ENCODE results near the gene LYSMD2.

Gene LYSMD2

GRCh38 chr15:51718746-51719145 is 18.7 kb downstream of the LYSMD2 start:
- no peak for DNase-seq (ENCODE audit: low read depth)

- no peak for DNase-seq (ENCODE audit: low read depth)
These were observed 19.2 kb downstream of the LYSMD2 start for GRCh38 chr15:51718219-51718618.

- DNase-seq (ENCODE audit: low read depth) = no peak
These were observed 22.5 kb downstream of the LYSMD2 start for GRCh38 chr15:51714911-51715310.

- DNase-seq (ENCODE audit: low read depth) = no peak
These were observed 23.3 kb downstream of the LYSMD2 start for GRCh38 chr15:51714162-51714561.

- no peak for DNase-seq (ENCODE audit: low read depth)
These were observed 28.4 kb downstream of the LYSMD2 start for GRCh38 chr15:51709031-51709430.

DNA sequence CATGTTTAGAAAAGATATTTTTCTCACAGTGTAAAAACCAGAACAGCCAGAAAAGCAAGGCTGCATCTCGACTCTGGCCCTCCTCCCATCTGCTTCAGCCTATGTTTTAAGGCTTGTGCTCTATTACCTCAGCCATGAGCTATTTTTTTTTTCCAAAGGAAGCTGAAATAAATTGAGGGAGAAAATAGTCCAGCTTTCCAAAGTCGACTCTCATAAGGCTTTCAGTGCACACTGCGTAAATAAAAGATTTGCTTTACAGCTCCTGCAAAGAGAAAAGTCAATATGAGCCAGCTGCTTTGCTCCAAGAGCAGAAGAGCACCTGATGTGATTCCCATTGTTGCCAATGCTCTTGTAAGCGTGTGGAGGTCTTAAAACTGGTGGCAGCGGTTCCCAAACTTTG is 29.4 kb downstream of the LYSMD2 start:
- no peak for DNase-seq (ENCODE audit: low read depth)

DNA sequence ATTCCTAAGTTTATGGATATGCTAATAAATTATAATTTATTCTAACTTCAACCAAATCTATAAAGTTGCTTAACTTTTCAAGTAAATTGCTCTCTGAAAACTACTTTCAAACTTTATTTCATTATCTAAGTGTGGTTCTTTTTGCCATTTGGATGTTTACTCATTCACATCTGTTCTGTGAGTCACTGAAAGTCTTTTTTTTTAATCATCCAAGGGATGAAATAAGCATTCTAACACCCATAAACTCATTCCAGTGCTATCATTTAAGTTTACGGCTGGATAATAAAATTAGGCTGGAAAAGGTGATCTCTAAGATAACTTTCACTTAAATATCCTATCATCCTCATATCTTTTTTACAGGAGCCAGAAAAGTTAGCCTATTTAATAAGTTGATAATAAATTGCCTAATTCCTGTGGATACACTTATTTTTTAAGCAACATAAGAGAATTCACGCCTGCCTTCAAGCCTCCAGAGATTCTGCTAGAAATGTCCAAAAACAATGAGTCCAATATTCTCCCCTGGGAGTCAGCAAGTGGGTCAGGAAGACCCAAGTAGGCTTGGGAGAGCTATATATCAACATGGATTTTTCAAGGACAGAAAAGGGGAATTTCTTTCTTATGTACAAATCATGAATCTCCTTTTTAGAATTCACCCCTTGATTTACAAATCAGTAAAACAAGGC is 30.4 kb downstream of the LYSMD2 start:
- DNase-seq (ENCODE audit: low read depth) = no peak

- DNase-seq (ENCODE audit: low read depth) = no peak
These were observed 31.2 kb downstream of the LYSMD2 start for GRCh38 chr15:51706291-51706690.

DNA sequence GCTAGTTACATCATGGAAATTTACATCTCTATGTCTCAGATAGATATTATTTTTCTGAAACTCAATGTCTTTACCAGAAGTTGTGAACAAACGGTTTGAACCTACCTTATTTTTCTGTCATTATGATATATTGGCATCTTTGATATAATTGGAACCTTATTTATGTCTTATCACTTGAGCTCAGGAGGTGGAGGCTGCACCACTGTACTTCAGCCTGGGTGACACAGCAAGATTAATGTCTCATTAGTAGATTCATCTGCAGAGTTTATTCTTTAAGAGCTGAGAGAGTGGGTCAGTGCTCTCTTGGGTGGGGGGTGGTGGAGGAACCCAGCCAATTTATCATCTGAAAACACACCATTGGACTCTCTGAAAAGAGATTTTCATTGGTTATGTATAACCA is 34.7 kb downstream of the LYSMD2 start:
- DNase-seq (ENCODE audit: low read depth) = no peak

DNA sequence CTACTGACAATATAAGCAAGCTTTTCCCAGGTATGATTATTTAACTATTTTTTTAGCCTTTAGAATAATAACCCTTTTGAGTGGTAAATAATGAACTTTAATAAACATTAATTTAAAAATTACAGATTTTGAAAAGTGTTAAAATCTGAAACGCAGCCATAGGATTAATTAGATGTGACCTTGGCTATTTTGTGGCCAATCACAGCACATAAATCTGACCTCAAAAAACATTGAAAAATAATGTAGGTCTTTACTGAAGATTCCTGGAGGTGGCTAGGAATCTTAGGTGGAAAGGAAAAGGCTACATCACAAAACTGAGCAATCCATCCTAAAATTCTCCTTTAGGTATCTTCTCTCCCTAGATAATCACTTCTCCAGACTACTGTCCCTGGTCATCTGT is 38.1 kb downstream of the LYSMD2 start:
- DNase-seq (ENCODE audit: low read depth) = no peak

- DNase-seq (ENCODE audit: low read depth) = no peak
These were observed 40.3 kb downstream of the LYSMD2 start for GRCh38 chr15:51697163-51697562.

DNA sequence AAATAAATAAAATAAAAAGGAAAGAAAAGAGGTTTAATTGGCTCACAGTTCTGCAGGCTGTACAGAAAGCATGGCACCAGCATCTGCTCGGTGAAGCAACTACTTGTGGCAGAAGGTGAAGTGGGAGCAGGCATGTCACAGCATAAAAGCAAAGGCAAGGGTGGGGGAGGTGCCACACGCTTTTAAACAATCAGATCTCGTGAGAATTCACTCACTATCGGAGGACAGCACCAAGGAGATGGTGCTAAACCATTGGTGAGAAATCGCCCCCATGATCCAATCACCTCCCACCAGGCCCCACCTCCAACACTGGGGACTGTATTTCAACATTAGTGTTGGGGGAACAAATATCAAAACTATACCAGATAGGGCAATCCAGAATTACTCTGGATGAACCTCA is 40.9 kb downstream of the LYSMD2 start:
- no peak for DNase-seq (ENCODE audit: low read depth)

DNA sequence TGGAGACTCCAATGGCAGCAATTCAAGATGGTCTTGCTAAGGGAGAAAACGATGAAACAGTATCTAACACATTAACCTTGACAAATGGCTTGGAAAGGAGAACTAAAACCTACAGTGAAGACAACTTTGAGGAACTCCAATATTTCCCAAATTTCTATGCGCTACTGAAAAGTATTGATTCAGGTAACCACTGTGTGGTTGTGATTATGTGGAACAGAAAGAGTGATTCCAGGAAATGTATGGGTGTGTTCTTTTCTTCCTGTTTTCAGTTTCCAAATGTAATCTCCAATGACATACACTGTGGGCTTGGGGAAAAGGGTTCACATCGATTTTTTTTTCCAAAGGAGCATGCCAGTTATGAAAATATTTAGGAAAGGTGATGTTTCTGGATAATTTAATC is 45.3 kb downstream of the LYSMD2 start:
- no peak for DNase-seq (ENCODE audit: low read depth)

GRCh38 chr15:51688863-51689262 is 48.6 kb downstream of the LYSMD2 start:
- DNase-seq (ENCODE audit: low read depth) = no peak

- no peak for DNase-seq (ENCODE audit: low read depth)
These were observed 49.9 kb downstream of the LYSMD2 start for GRCh38 chr15:51687565-51687964.

- peak; percentile 34 for DNase-seq (ENCODE audit: low read depth)
These were observed 56.0 kb downstream of the LYSMD2 start, which contains the start of gene SCG3 for GRCh38 chr15:51681303-51681963. Gene SCG3 (plus strand): TSS chr15:51681503. CDS start chr15:51681756, 253 bp downstream.

- no peak for DNase-seq (ENCODE audit: low read depth)
These were observed 57.1 kb downstream of the LYSMD2 start for GRCh38 chr15:51680321-51680720.

GRCh38 chr15:51678096-51678495 is 59.4 kb downstream of the LYSMD2 start:
- DNase-seq (ENCODE audit: low read depth) = no peak

DNA sequence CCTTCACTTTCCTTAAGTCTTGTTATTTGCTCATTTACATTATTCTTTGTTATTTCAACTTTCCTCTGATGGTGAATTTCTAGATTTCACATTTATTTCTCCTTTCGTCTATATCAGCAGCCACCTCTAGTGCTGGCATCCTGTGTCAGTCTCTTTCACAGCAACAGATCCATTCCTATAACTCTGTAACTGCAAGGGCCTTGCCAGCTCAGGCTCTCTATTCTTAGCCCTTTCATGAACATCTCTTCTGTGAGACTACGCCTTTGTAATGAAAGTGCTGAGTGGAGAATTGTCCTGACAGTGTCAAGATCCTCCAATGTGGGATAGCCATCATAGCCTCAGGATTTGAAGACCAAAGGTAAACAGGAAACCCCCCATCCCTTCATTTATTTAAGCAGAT is 60.0 kb downstream of the LYSMD2 start:
- no peak for DNase-seq (ENCODE audit: low read depth)

DNA sequence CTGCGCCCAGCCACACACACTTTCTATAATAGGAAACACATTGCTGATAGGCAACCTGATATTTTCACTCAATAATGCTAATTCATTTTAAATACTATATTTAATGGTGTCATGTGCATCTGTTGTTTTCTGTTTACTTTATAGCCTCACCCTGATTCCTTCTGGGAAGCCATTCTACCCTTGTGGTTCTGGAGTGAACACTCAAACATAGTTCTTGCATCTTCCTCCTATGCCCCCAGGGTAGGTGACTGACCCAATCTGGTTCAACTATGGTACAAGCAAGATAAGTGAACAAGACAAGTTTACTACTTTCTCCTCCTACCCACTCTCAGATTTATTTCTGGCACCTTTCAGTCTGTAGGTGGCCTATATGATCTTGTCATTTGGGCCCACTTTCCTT is 60.4 kb downstream of the LYSMD2 start:
- DNase-seq (ENCODE audit: low read depth) = no peak

DNA sequence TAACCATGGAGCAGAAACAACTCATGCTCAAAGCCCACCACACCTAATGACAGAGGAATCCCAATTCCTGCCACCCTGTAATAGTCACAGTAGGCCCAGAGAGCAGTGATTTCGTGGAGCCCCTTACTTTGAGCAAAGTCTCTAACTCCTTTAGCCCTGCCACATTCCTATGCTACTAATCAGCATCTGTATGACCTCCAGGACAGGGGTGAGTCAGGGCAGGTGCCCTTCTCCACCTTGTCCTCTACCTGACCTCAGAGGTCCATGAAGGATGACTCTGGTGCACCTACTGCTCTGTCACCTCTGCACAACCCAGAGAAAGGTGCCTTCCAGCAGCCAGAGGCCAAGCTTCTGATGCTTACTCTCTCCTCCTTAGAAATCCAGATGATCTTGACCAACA is 62.2 kb downstream of the LYSMD2 start:
- DNase-seq (ENCODE audit: low read depth) = no peak
